Measurements from ENCODE around the gene DMC1. TPM values are rescaled to one million over a fixed set of nuclear protein-coding genes. Genes with fewer than 3 reads are reported as not detected.

Gene DMC1
- total RNA-seq, 2 donors from 2014 or later = 3.1 TPM; not detected in 1

- peak overlapping the region; percentile 61 to 88 for H3K27ac ChIP-seq
Observed at GRCh38 chr22:38566726-38567504, 3.1 kb downstream of the DMC1 start.

GRCh38 chr22:38565441-38565840, 4.5 kb downstream of the DMC1 start:
- no peaks in the 10 kb centered on the region for H3K36me3 ChIP-seq
- no peaks in the 10 kb centered on the region for H3K9me3 ChIP-seq
- no peak for TF ChIP-seq CTCF (IDR thresholded peaks at IDR 0.05)
- H3K27ac ChIP-seq = peak overlapping the region in 1 of 2 donors; percentile 88
- no peak overlapping the region for H3K4me3 ChIP-seq
- no peak for ATAC-seq (ENCODE audit: insufficient number of reproducible peaks, low FRiP score, low read depth)
- peaks cover 18 to 44% of the 10 kb centered on the region in 2 donors for H3K4me1 ChIP-seq (ENCODE audit: control insufficient read depth in 1 of 2, low read depth in 2 of 2)
- H3K27me3 ChIP-seq (replicated peaks; ENCODE audit: insufficient read depth) = no peaks in the 10 kb centered on the region
- no peak for DNase-seq (ENCODE audit: low spot score)

More at GRCh38 chr22:38566726-38567504, 3.1 kb downstream of the DMC1 start:
- H3K36me3 ChIP-seq = no peaks in the 10 kb centered on the region
- no peak for DNase-seq (ENCODE audit: low spot score)
- ATAC-seq (ENCODE audit: insufficient number of reproducible peaks, low FRiP score, low read depth) = no peak
- H3K4me3 ChIP-seq = no peak overlapping the region
- no peak for TF ChIP-seq CTCF (IDR thresholded peaks at IDR 0.05)
- H3K27me3 ChIP-seq (replicated peaks; ENCODE audit: insufficient read depth) = no peaks in the 10 kb centered on the region
- peaks cover 22 to 51% of the 10 kb centered on the region in 2 donors for H3K4me1 ChIP-seq (ENCODE audit: control insufficient read depth in 1 of 2, low read depth in 2 of 2)
- no peaks in the 10 kb centered on the region for H3K9me3 ChIP-seq

- no peaks in the 10 kb centered on the region for H3K36me3 ChIP-seq
- peak overlapping the region; percentile 58 to 63 for H3K27ac ChIP-seq
- TF ChIP-seq CTCF (IDR thresholded peaks at IDR 0.05) = no peak
- no peaks in the 10 kb centered on the region for H3K9me3 ChIP-seq
- H3K4me3 ChIP-seq = no peak overlapping the region
- no peaks in the 10 kb centered on the region for H3K27me3 ChIP-seq (replicated peaks; ENCODE audit: insufficient read depth)
- H3K4me1 ChIP-seq (ENCODE audit: control insufficient read depth in 1 of 2, low read depth in 2 of 2) = peaks cover 18 to 42% of the 10 kb centered on the region in 2 donors
- ATAC-seq (ENCODE audit: insufficient number of reproducible peaks, low FRiP score, low read depth) = no peak
- DNase-seq (ENCODE audit: low spot score) = no peak
Observed at GRCh38 chr22:38564669-38565068, 5.3 kb downstream of the DMC1 start.

- no peak for DNase-seq (ENCODE audit: low spot score)
- H3K36me3 ChIP-seq = no peaks in the 10 kb centered on the region
- no peaks in the 10 kb centered on the region for H3K27me3 ChIP-seq (replicated peaks; ENCODE audit: insufficient read depth)
- H3K4me3 ChIP-seq = no peak overlapping the region
- peak; percentile 85 for ATAC-seq (ENCODE audit: insufficient number of reproducible peaks, low FRiP score, low read depth)
- peaks cover 3 to 11% of the 10 kb centered on the region in 2 donors for H3K4me1 ChIP-seq (ENCODE audit: control insufficient read depth in 1 of 2, low read depth in 2 of 2)
- TF ChIP-seq CTCF (IDR thresholded peaks at IDR 0.05) = no peak
- no peak overlapping the region for H3K27ac ChIP-seq
- no peaks in the 10 kb centered on the region for H3K9me3 ChIP-seq
Observed at GRCh38 chr22:38554281-38554680, 15.7 kb downstream of the DMC1 start.

GRCh38 chr22:38549101-38549894, 20.7 kb downstream of the DMC1 start:
- Histone ChIP-seq H3K36me3 (no peaks in the 10 kb centered on the region), H3K27ac (no peak overlapping the region), H3K9me3 (peaks cover 2% of the 10 kb centered on the region), H3K4me1 (ENCODE audit: control insufficient read depth in 1 of 2, low read depth in 2 of 2) (peaks cover 3 to 11% of the 10 kb centered on the region in 2 donors), H3K27me3 (replicated peaks; ENCODE audit: insufficient read depth) (no peaks in the 10 kb centered on the region), H3K4me3 (no peak overlapping the region)
- ATAC-seq (ENCODE audit: insufficient number of reproducible peaks, low FRiP score, low read depth) (no peak), DNase-seq (ENCODE audit: low spot score) (no peak)
- no peak for TF ChIP-seq CTCF (IDR thresholded peaks at IDR 0.05)
